ENCODE measurements around the gene COA7. TPM values are rescaled to one million over a fixed set of nuclear protein-coding genes. Genes with fewer than 3 reads are reported as not detected.

Gene COA7
- total and polyA plus RNA-seq, 2 of the 8 experiments (the other 6 are each of a cell fraction or from before 2014, with no cell fraction given) = 23.2 to 61.8 TPM

GRCh38 chr1:52726265-52727113, 28.3 kb upstream of the COA7 start, which contains the start of gene ZYG11B:
ZYG11B (plus strand) TSS chr1:52726453; CDS start chr1:52726654, 201 bp downstream.
- Histone ChIP-seq H3K79me1 (ENCODE audit: low read depth, low read length) (peaks cover 7% of the 10 kb centered on the region; the same call in 1 of the 2 replicates), H2BK5ac (ENCODE audit: low read depth, low read length) (no peak within 1 kb of the TSS), H3K9ac (replicated peaks in 1 of 4; ENCODE audit: extremely low read depth in 1 of 4, low read depth in 3 of 4, low read length in 3 of 4) (peak within 1 kb of the TSS; percentile 62 to 86 (median 76); a peak in 6 of 7 replicates), H3K79me2 (ENCODE audit: control insufficient read depth in 1 of 2, insufficient read depth in 2 of 2, low read length in 2 of 2) (peaks cover 3 to 24% of the 10 kb centered on the region in 2 experiments; a peak in 3 of 4 replicates), H2BK15ac (ENCODE audit: low read length) (no peak within 1 kb of the TSS), H3K23ac (ENCODE audit: insufficient read length) (no peak within 1 kb of the TSS), H3K9me3 (ENCODE audit: insufficient read depth in 2 of 2, low read depth in 1 of 2, low read length in 1 of 2) (no peaks in the 10 kb centered on the region), H3K4me1 (replicated peaks in 1 of 4; ENCODE audit: control insufficient read depth in 3 of 4, insufficient read depth in 4 of 4, low read length in 3 of 4) (no peaks in the 10 kb centered on the region; a peak in 1 of 7 replicates), H2BK12ac (ENCODE audit: low read depth, low read length) (no peak within 1 kb of the TSS), H4K8ac (ENCODE audit: extremely low read depth, insufficient read depth, low read length) (no peak within 1 kb of the TSS), H3K27me3 (replicated peaks in 1 of 4; ENCODE audit: control insufficient read depth in 3 of 4, extremely low read depth in 1 of 4, insufficient read depth in 3 of 4, low read length in 3 of 4) (no peaks in the 10 kb centered on the region), H2AFZ (ENCODE audit: low read length) (peak within 1 kb of the TSS; percentile 98), H3K27ac (ENCODE audit: low read depth, low read length) (peak within 1 kb of the TSS; percentile 46; the same call in 1 of the 2 replicates), H3K56ac (replicated peaks; ENCODE audit: insufficient read length, low read depth, low read length) (no peak within 1 kb of the TSS), H2AK5ac (ENCODE audit: low read depth, low read length) (no peak within 1 kb of the TSS), H3K23me2 (ENCODE audit: low read depth, low read length) (peaks cover 9% of the 10 kb centered on the region), H2BK20ac (ENCODE audit: low read length) (no peak within 1 kb of the TSS), H4K20me1 (replicated peaks in 1 of 2; ENCODE audit: control insufficient read depth in 1 of 2, insufficient read depth in 2 of 2, low read length in 2 of 2) (peaks cover 2% of the 10 kb centered on the region in 2 experiments), H3K14ac (ENCODE audit: insufficient read length) (no peak within 1 kb of the TSS), H3K36me3 (ENCODE audit: control insufficient read depth in 2 of 4, insufficient read depth in 4 of 4, low read length in 3 of 4) (no peaks in the 10 kb centered on the region), H3K18ac (ENCODE audit: extremely low read depth, low read length) (no peak within 1 kb of the TSS; the same call in 1 of the 2 replicates), H3K4me2 (ENCODE audit: insufficient read depth in 1 of 2, low read depth in 2 of 2, low read length in 2 of 2) (peak within 1 kb of the TSS; percentile 85 to 100), H2BK120ac (replicated peaks; ENCODE audit: low read depth, low read length) (no peak within 1 kb of the TSS), H4K91ac (replicated peaks; ENCODE audit: insufficient read length, low read length) (no peak within 1 kb of the TSS), H3K4ac (replicated peaks; ENCODE audit: insufficient read length, low read depth, low read length) (no peak within 1 kb of the TSS), H4K5ac (ENCODE audit: insufficient read length, low read depth, low read length) (no peak within 1 kb of the TSS), H3K4me3 (ENCODE audit: extremely low read depth in 1 of 4, insufficient read depth in 2 of 4, low read depth in 3 of 4, low read length in 4 of 4) (peak within 1 kb of the TSS; percentile 77 to 95 (median 80))
- DNase-seq (ENCODE audit: low read depth in 1 of 2, low spot score in 2 of 2) = peak in 1 of 2 experiments; percentile 92
- FAIRE-seq = no peak
- 1% methylated on average over 10 of the region's 59 CpGs; no CpG with 5 or more reads in 1 of the 2 experiments for WGBS, 2 experiments (ENCODE audit: extremely low coverage in 1 of 2, insufficient coverage in 1 of 2, insufficient read length in 1 of 2, insufficient replicate concordance in 2 of 2, low coverage in 1 of 2, low lambda C conversion rate in 2 of 2, missing lambda C conversion rate in 1 of 2)
- ChIA-PET CTCF (ENCODE audit: partially characterized antibody) (interaction anchor here (0.8 to 1.6 kb wide), 4 partner anchors 7 to 108 kb away, joined by 3 read pairs; no protein-coding TSS in a partner anchor), POLR2A (ENCODE audit: partially characterized antibody) (interaction anchor here (0.5 to 1.9 kb wide), 10 partner anchors 11 to 322 kb away, joined by 3 to 7 read pairs (median 3); partner anchors contain the start of genes COA7, ORC1 and PRPF38A)
- TF ChIP-seq CBX8 (IDR thresholded peaks at IDR 0.05; ENCODE audit: borderline replicate concordance, low read depth, low read length) (no peak), NRF1 (IDR thresholded peaks at IDR 0.05; ENCODE audit: low read depth, low read length) (no peak), HDAC2 (IDR thresholded peaks at IDR 0.05; ENCODE audit: borderline replicate concordance in 1 of 2, low read depth in 2 of 2, low read length in 2 of 2) (no peak), TBP (IDR thresholded peaks at IDR 0.05; ENCODE audit: low read depth, low read length) (peak; percentile 30; the same call in 1 of the 2 replicates), USF2 (IDR thresholded peaks at IDR 0.05; ENCODE audit: low read length) (no peak), POLR2A (IDR thresholded peaks at IDR 0.05; ENCODE audit: control extremely low read depth in 1 of 2, low read depth in 2 of 2, low read length in 2 of 2) (peak in 1 of 2 experiments; percentile 57; a peak in 1 of 3 replicates), GABPA (IDR thresholded peaks at IDR 0.05; ENCODE audit: borderline replicate concordance, insufficient read depth, low read length) (no peak), CTBP2 (IDR thresholded peaks at IDR 0.05; ENCODE audit: borderline replicate concordance, insufficient read depth, insufficient read length, low read length) (no peak), HDAC6 (IDR thresholded peaks at IDR 0.05; ENCODE audit: low read depth, low read length) (no peak), ASH2L (IDR thresholded peaks at IDR 0.05; ENCODE audit: low read length) (peak; percentile 81)
